Activated CD8-positive, alpha-beta T cell treated with anti-CD3 and anti-CD28 coated beads, Interleukin-2, amount 10 ng/mL, durations not matched to agents 7 days and 5 days (primary cell): ENCODE results near the gene KCTD16. TPM values are rescaled to one million over a fixed set of nuclear protein-coding genes. Genes with fewer than 3 reads are reported as not detected.

Experiments
- ATAC-seq: fragments of 150-1000 bp; cut with Tn5 transposase; one replicate; pipeline ENCODE4 v1.10.0; 2021; ENCODE audit warnings: moderate library complexity
- CTCF ChIA-PET: fragments of 350-600 bp; sonication (Branson Sonifier 250); formaldehyde crosslinking; loops from one replicate; lab custom pipeline; 2021; ENCODE audit warnings: antibody characterized with exemption; lab: Charles Lee
- POLR2A ChIA-PET: fragments of 350-600 bp; sonication (Branson Sonifier 250); formaldehyde crosslinking; loops from one replicate; lab custom pipeline; 2021; ENCODE audit warnings: antibody characterized with exemption; lab: Charles Lee
- DNase-seq: peaks from one replicate; pipeline ENCODE4 v3.0.0-alpha.2; 2020
- H3K27ac Mint-ChIP-seq: one replicate; pipeline ENCODE4 v1.8.0; 2021; ENCODE audit warnings: mild to moderate bottlenecking, mixed read lengths
- H3K27me3 Mint-ChIP-seq: one replicate; pipeline ENCODE4 v1.8.0; 2021; ENCODE audit warnings: low read depth, mixed read lengths
- H3K36me3 Mint-ChIP-seq: one replicate; pipeline ENCODE4 v1.8.0; 2021; ENCODE audit warnings: low read depth, mixed read lengths
- H3K4me1 Mint-ChIP-seq: one replicate; pipeline ENCODE4 v1.8.0; 2021; ENCODE audit warnings: low read depth, mixed read lengths
- H3K4me3 Mint-ChIP-seq: one replicate; pipeline ENCODE4 v1.8.0; 2021; ENCODE audit warnings: mild to moderate bottlenecking, mixed read lengths
- H3K9me3 Mint-ChIP-seq: one replicate; pipeline ENCODE4 v1.8.0; 2022; ENCODE audit warnings: mixed read lengths; ENCODE audit not compliant: insufficient read depth
- total RNA-seq, 2 experiments: library from RNA; stranded (reverse); gene quantifications; one replicate each; pipeline ENCODE4 v1.2.3, GENCODE V29; 2021

The KCTD16 gene
- total RNA-seq, 2 experiments from 2014 or later: 0.08 TPM; not detected in 1

DNA sequence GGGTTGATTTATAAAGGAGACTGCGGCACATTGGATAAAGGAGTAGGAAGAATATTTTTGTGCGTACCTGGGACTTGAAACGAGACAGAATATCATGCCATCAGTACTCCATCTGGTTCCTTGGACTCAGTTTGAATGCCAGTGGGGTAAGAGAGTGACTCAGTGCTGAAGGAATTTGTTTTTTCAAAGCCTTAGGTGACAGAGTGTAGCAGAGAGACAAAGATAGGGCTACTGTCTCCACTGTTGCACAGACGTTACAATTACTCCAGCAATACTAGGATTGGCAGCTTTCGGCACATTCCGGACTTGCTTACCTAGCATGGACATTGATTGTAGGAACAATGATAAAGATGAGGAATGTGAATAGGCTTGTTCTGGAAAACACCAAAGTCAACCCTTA lies 250.7 kb downstream of the KCTD16 start:
- no peak overlapping the region for H3K27ac Mint-ChIP-seq
- no peaks in the 10 kb centered on the region for H3K36me3 Mint-ChIP-seq
- DNase-seq (no peak), ATAC-seq (no peak)
- no peaks in the 10 kb centered on the region for H3K27me3 Mint-ChIP-seq
- ChIA-PET POLR2A (no interaction called here), CTCF (no interaction called here)
- no peaks in the 10 kb centered on the region for H3K4me1 Mint-ChIP-seq
- H3K4me3 Mint-ChIP-seq: no peak overlapping the region
- peaks cover 6% of the 10 kb centered on the region for H3K9me3 Mint-ChIP-seq

DNA sequence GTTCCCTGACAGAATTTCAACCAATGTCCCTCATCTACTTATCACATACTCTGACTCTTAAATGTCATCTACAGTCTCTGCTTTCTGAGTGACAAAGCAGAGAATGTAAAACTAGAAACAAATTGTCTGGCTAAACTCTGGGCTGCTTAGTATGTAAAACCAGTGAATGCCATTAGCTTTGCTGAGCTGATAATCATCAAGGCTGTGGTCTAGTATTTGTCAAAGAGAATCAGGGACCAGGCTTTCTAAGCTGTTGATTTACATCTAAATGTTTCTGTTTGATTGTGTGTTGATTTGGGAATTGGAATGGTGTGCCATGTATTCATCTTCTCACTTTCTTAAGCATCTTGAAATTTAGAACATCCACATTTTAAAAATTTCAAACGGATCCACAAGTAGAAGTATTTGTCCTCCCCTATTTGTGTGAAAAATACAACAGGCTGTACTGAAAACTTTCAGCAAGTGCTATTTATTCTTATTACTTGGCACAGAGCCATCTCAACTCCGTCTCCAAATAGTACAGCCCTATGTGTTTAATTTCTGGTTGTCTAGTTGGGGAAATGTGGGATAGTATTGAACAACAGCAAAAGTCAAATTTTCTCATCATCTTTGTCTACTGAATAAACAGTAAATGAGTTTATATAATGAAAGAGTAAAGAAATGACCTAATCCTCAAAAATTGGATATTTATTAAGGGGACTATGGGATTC lies 251.5 kb downstream of the KCTD16 start:
- DNase-seq: no peak
- Mint-ChIP-seq H3K27ac (no peak overlapping the region), H3K27me3 (no peaks in the 10 kb centered on the region), H3K36me3 (no peaks in the 10 kb centered on the region), H3K4me1 (no peaks in the 10 kb centered on the region), H3K4me3 (no peak overlapping the region), H3K9me3 (peaks cover 6% of the 10 kb centered on the region)
- ChIA-PET CTCF (no interaction called here), POLR2A (no interaction called here)
- no peak for ATAC-seq

DNA sequence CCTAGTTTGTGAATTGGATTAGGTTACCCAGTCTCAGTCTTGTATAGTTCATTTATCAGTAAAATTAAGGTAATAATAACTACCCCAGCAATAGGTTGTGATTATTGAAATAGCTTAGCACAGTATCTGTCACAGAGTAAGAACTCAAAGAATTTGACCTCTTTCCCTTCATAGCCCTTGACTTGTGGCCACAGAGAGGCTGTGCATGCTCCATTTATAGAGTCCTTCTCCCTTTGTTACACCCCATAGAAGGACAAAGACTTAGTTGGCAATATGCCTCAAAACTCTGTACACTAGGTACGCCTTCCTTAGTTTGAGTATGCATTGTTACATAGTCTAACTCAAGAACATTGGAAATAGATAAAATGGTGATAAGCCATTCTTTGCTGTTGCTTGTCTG lies 257.2 kb downstream of the KCTD16 start:
- Mint-ChIP-seq H3K9me3 (no peaks in the 10 kb centered on the region), H3K27me3 (no peaks in the 10 kb centered on the region), H3K4me1 (no peaks in the 10 kb centered on the region), H3K27ac (no peak overlapping the region), H3K4me3 (no peak overlapping the region), H3K36me3 (no peaks in the 10 kb centered on the region)
- DNase-seq (no peak), ATAC-seq (no peak)
- ChIA-PET CTCF (no interaction called here), POLR2A (no interaction called here)

DNA sequence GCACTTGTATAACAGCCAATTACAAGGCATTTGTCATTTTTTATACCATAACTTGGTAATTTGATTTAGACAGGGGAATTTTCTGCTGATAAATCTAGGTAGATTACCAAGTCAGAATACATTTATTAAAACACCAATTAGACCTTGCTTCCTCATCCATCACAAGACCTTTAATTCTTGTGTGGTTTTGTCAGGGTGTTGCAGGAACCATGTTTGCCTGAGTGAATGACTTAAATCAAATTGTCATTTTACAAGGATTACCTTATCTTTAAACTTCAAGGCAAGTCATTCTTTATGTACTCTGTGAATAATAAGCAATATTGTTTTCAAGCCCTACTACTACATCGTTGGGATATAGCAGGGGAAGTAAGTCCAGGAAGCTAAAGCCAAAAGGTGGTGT lies 257.7 kb downstream of the KCTD16 start:
- Mint-ChIP-seq H3K4me1 (no peaks in the 10 kb centered on the region), H3K27me3 (no peaks in the 10 kb centered on the region), H3K36me3 (no peaks in the 10 kb centered on the region), H3K27ac (no peak overlapping the region), H3K9me3 (no peaks in the 10 kb centered on the region), H3K4me3 (no peak overlapping the region)
- ChIA-PET CTCF (no interaction called here), POLR2A (no interaction called here)
- ATAC-seq (no peak), DNase-seq (no peak)

DNA sequence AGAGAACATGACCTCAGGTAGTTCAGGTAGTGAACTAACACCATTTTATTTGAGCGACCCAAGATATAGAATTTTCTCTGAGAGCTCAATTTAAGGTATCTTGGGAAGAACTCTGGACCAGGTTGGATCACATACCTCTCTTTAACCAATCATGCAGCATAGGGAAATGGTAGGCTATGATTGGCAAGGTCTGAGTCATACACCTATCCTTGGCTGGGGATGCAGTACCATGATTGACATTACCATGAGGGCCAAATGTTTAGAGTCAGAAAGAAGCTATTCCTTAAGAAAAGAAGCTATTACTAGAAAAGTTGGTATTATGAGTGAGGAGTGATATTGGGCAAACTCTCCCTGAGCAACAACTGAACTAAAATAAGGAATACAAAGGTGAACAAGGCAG lies 258.7 kb downstream of the KCTD16 start:
- DNase-seq (no peak), ATAC-seq (no peak)
- POLR2A ChIA-PET: no interaction called here
- no peaks in the 10 kb centered on the region for H3K27me3 Mint-ChIP-seq
- no peak overlapping the region for H3K4me3 Mint-ChIP-seq
- H3K27ac Mint-ChIP-seq: no peak overlapping the region
- H3K4me1 Mint-ChIP-seq: no peaks in the 10 kb centered on the region
- CTCF ChIA-PET: no interaction called here
- no peaks in the 10 kb centered on the region for H3K9me3 Mint-ChIP-seq
- H3K36me3 Mint-ChIP-seq: no peaks in the 10 kb centered on the region

DNA sequence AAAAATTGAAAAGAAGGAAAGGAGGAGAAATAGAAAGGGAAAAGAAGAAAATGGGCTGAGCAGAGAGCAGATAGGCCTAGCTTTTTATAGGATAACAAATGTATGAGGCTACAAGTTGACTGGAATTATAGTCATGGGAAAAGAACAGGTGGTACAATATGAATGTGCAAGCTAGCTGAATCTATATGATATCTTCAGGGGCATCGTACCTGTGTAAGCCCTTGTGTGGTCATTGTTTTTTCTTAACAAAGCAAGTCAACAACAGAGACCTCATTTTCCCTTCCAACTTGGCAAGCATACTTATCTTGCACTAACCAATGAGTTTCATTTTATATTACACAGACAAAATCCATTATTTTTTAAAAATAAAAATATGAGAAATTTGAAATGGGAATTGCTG lies 259.2 kb downstream of the KCTD16 start:
- ChIA-PET CTCF (no interaction called here), POLR2A (no interaction called here)
- Mint-ChIP-seq H3K36me3 (no peaks in the 10 kb centered on the region), H3K27me3 (no peaks in the 10 kb centered on the region), H3K9me3 (no peaks in the 10 kb centered on the region), H3K4me3 (no peak overlapping the region), H3K4me1 (no peaks in the 10 kb centered on the region), H3K27ac (no peak overlapping the region)
- DNase-seq (no peak), ATAC-seq (no peak)

DNA sequence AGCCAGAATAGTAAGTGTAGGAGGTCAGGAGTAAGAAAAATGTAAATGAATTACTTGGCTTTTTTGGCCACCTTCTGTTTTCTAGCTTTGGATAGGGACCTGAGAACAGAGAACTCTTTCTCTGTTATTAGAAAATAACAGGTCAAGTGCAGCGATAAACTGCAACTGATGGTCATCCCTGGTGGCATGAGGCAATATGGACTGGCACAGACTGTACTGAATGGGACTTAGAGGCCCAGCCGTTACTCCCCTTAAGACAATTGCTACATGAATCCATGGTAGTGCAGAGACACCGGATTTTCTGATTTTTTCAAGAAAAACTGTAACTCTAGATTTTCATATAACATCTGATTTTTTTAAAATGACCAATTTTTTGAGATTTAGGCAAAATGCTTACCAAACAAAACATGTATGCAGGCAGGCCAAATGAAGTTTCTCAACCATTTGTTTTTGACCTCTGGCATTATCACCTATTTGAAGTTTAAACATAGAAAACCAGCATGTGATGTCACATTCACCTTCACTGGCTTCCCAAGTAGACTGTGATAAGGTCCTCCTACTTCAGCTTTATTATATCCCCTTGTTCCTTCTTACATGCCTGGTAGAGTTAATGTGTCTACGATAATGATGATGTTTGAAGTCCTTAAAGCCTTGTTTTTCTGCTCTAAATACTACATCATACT lies 262.6 kb downstream of the KCTD16 start:
- POLR2A ChIA-PET: no interaction called here
- H3K9me3 Mint-ChIP-seq: no peaks in the 10 kb centered on the region
- ATAC-seq (no peak), DNase-seq (no peak)
- CTCF ChIA-PET: no interaction called here
- no peak overlapping the region for H3K4me3 Mint-ChIP-seq
- no peaks in the 10 kb centered on the region for H3K27me3 Mint-ChIP-seq
- no peaks in the 10 kb centered on the region for H3K36me3 Mint-ChIP-seq
- H3K27ac Mint-ChIP-seq: no peak overlapping the region
- no peaks in the 10 kb centered on the region for H3K4me1 Mint-ChIP-seq

DNA sequence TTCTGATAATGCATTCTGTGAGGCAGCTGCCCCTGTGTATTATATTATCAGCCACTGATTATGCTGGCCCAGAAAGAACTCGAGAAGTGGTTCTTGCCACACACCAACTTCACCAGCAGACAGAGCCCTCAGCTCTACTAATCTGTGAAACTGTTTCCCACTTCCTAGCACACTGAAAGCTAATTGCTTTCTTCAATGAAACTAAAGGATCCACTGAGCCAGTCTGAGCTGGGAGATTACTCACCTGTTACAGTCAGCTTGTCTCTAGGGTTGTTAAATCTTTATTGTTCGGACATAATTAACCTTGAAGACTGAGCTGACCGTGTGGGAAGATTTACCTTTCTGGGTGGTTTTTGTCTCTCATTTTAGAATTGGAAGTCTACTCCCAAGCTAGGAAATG lies 263.2 kb downstream of the KCTD16 start:
- Mint-ChIP-seq H3K4me1 (no peaks in the 10 kb centered on the region), H3K9me3 (no peaks in the 10 kb centered on the region), H3K36me3 (no peaks in the 10 kb centered on the region), H3K4me3 (no peak overlapping the region), H3K27me3 (no peaks in the 10 kb centered on the region), H3K27ac (no peak overlapping the region)
- ChIA-PET POLR2A (no interaction called here), CTCF (no interaction called here)
- ATAC-seq (no peak), DNase-seq (no peak)

DNA sequence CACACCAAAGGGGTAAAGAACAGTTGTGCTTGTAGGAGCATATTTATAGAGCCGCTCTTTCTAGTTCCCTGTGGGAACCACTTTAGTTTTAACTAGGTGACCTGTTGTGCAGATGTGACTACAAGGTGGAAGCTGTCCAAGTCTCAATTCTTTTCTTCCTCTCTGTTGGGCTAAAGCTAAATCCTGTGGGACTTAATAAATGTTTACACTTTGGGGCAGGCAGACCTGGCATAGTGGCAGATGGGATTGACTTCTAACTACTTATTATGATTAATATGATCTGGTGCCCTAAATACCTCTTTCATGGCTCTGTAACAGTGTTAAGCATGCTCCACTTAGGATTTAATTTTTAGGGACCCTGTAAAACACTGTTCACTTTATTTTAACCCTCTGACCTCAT lies 265.3 kb downstream of the KCTD16 start:
- no peaks in the 10 kb centered on the region for H3K27me3 Mint-ChIP-seq
- no peaks in the 10 kb centered on the region for H3K36me3 Mint-ChIP-seq
- ChIA-PET POLR2A (no interaction called here), CTCF (no interaction called here)
- ATAC-seq: no peak
- no peak overlapping the region for H3K27ac Mint-ChIP-seq
- no peak for DNase-seq
- no peak overlapping the region for H3K4me3 Mint-ChIP-seq
- peaks cover 3% of the 10 kb centered on the region for H3K9me3 Mint-ChIP-seq
- H3K4me1 Mint-ChIP-seq: no peaks in the 10 kb centered on the region

DNA sequence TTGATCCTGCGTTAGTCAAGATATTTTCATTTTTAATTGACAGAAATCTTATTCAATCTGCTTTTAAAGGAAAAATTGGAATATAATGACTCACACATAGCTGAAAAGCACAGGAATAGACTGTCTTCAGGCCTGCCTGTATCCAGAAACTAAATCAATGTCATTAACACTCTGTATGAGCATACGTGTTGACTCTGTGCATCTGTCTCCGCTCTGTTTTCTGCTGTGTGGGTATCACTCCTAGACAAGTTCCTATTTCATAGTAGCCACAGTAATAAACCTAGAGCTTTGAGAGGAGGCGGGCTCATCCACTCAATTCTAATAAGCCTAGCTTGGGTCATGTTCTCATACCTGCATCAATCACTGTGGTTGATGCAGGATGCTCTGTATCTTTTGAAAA lies 267.6 kb downstream of the KCTD16 start:
- ATAC-seq: no peak
- Mint-ChIP-seq H3K4me1 (no peaks in the 10 kb centered on the region), H3K27me3 (no peaks in the 10 kb centered on the region), H3K4me3 (no peak overlapping the region), H3K27ac (no peak overlapping the region), H3K36me3 (no peaks in the 10 kb centered on the region), H3K9me3 (peaks cover 15% of the 10 kb centered on the region)
- POLR2A ChIA-PET: no interaction called here
- DNase-seq: no peak
- CTCF ChIA-PET: no interaction called here

DNA sequence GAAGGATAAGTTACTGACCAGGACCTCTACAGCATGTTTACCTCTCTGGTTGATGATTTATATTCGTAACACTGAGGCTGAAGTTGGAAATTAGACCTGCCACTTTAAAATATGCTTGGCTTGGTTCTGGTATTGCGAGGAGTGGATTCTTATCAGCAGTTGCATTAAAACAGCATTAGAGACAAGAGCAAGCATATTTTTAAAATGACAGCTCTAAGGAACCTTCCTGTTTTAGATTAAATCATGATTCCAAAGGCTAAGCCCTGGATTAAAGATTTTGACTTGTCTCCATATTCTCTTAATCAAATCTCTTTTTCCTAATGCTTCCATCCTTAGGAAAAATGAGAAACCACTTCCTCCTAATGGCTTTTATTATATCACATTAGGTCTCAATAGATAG lies 277.8 kb downstream of the KCTD16 start:
- H3K36me3 Mint-ChIP-seq: no peaks in the 10 kb centered on the region
- no peak overlapping the region for H3K4me3 Mint-ChIP-seq
- H3K27ac Mint-ChIP-seq: no peak overlapping the region
- no peak for ATAC-seq
- no peaks in the 10 kb centered on the region for H3K4me1 Mint-ChIP-seq
- CTCF ChIA-PET: no interaction called here
- DNase-seq: no peak
- no peaks in the 10 kb centered on the region for H3K9me3 Mint-ChIP-seq
- POLR2A ChIA-PET: no interaction called here
- no peaks in the 10 kb centered on the region for H3K27me3 Mint-ChIP-seq

DNA sequence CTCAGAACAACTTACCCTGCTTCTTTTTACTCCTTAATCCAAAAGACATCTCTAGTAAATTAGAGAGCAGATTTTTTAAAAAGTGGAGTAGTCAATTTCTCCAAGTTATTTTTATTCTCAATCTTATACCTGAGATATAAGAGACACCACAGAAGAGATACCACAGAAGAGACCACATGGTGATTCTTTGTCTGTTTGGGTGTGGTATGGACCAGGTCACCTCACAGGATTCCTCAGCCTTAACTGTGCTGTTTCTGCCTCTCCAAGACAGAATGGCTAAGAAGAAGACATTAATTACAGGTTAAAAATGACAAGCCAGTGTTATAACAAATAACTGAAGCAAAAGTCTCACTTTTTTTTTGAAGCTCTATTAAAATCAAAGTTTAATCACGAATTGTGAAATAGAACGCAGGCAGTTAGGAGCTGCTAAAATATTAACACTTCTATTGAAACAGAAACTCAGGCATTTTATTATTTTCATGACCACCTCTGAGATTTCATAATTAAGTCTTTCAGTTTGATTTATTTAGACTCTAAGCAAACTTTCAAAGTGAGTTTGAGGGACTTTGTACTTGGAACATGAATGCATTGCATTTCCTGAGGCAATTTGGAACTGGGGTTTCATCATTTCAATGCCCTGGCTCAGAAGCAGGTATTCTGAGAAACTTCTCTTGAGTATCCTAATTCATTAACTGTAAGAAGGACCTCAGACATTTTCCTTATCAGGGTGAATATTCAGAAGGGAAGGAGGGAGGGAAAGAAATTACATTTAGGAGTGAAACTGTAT lies 280.7 kb downstream of the KCTD16 start:
- CTCF ChIA-PET: no interaction called here
- POLR2A ChIA-PET: no interaction called here
- no peak for DNase-seq
- Mint-ChIP-seq H3K4me1 (no peaks in the 10 kb centered on the region), H3K27me3 (no peaks in the 10 kb centered on the region), H3K27ac (no peak overlapping the region), H3K4me3 (no peak overlapping the region), H3K9me3 (peaks cover 4% of the 10 kb centered on the region), H3K36me3 (no peaks in the 10 kb centered on the region)
- ATAC-seq: no peak
